Tibial nerve (tissue), 4 donors: ENCODE results near the gene SCIN.

ENCODE experiments used
- CTCF ChIP-seq, 5 experiments: fragments of 200-600 bp in 3 of 5; fragments of 450-650 bp in 2 of 5; sonication (generic) in 3 of 5; IDR thresholded peaks; one replicate each; pipeline ENCODE4 v1.5.1; 2016 to 2019; ENCODE audit warnings: antibody characterized with exemption in 5 of 5, mild to moderate bottlenecking in 3 of 5, moderate library complexity in 2 of 5
- EP300 ChIP-seq, 2 donors: sonication (generic); formaldehyde crosslinking; IDR thresholded peaks; one replicate each; pipeline ENCODE4 v1.6.1; 2017; ENCODE audit warnings: antibody characterized with exemption in 2 of 2, mild to moderate bottlenecking in 1 of 2

GRCh38 chr7:12588259-12588904 is 17.9 kb downstream of the SCIN start:
- TF ChIP-seq EP300 (IDR thresholded peaks at IDR 0.05) = no peak
- TF ChIP-seq CTCF (IDR thresholded peaks at IDR 0.05) = no peak
